ENCODE data around the gene NOD2. TPM values are rescaled to one million over a fixed set of nuclear protein-coding genes. Genes with fewer than 3 reads are reported as not detected.

The NOD2 gene
- total RNA-seq, 1 experiment from 2014 or later, result not detected

- no peaks in the 10 kb centered on the region for H3K9me3 ChIP-seq (ENCODE audit: control insufficient read depth, insufficient read depth, low read depth, low read length)
- ChIA-PET CTCF (no interaction called here), POLR2A (no interaction called here)
- H3K4me1 ChIP-seq (ENCODE audit: control insufficient read depth, insufficient read depth, low read length), result no peaks in the 10 kb centered on the region
- no peak overlapping the region for H3K4me3 ChIP-seq (ENCODE audit: low read depth in 2 of 2, low read length in 2 of 2)
- TF ChIP-seq, protein P1, sequence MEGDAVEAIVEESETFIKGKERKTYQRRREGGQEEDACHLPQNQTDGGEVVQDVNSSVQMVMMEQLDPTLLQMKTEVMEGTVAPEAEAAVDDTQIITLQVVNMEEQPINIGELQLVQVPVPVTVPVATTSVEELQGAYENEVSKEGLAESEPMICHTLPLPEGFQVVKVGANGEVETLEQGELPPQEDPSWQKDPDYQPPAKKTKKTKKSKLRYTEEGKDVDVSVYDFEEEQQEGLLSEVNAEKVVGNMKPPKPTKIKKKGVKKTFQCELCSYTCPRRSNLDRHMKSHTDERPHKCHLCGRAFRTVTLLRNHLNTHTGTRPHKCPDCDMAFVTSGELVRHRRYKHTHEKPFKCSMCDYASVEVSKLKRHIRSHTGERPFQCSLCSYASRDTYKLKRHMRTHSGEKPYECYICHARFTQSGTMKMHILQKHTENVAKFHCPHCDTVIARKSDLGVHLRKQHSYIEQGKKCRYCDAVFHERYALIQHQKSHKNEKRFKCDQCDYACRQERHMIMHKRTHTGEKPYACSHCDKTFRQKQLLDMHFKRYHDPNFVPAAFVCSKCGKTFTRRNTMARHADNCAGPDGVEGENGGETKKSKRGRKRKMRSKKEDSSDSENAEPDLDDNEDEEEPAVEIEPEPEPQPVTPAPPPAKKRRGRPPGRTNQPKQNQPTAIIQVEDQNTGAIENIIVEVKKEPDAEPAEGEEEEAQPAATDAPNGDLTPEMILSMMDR (IDR thresholded peaks at IDR 0.05), result no peak
- no peak for TF ChIP-seq REST (IDR thresholded peaks at IDR 0.05; ENCODE audit: insufficient read depth in 1 of 2, low read depth in 2 of 2, low read length in 1 of 2)
- no peak for TF ChIP-seq TCF7L2 (IDR thresholded peaks at IDR 0.05; ENCODE audit: low read depth, low read length)
- no peak for TF ChIP-seq SIN3A (IDR thresholded peaks at IDR 0.05; ENCODE audit: borderline replicate concordance, insufficient read depth, low read depth, low read length)
- DNase-seq (ENCODE audit: low read depth, low spot score), result no peak
- no peak for ATAC-seq
- no peaks in the 10 kb centered on the region for H3K27me3 ChIP-seq (ENCODE audit: control insufficient read depth, insufficient read depth, low read length)
- no peak overlapping the region for H3K27ac ChIP-seq (ENCODE audit: low read length)
- in situ Hi-C loops (cut with HindIII; ENCODE audit: low pct_unique_long_range_greater_than_20kb, low sequenced_read_pairs), result no loop called here
- no TSS peak for BruUV-seq (replicated peaks)
- intact Hi-C loops (cut with micrococcal nuclease; ENCODE audit: unreplicated experiment), result no loop called here
- H3K36me3 ChIP-seq (ENCODE audit: control insufficient read depth, insufficient read depth, low read length), result no peaks in the 10 kb centered on the region
Measured at GRCh38 chr16:50705436-50706110, 12.2 kb downstream of the NOD2 start.

DNA sequence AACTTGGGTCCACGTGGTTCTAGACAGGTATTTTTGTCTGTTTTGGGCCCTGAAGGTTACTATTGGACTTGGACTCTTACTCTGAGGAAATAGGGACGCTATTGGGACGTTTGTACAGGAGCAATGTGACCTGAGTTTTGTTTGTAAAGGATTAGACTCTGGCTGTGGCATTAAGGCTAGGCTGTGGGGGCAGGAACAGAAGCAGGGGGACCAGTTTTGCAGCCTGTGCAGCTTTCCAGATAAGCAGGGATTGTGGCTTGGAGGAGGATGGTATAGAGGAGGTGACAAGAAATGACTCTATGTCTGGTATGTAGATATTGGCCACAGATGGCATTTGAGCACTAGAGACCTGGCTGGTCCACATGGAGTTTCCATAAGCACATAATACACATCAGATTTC is 12.8 kb downstream of the NOD2 start:
- intact Hi-C loops (cut with micrococcal nuclease; ENCODE audit: unreplicated experiment) (no loop called here), in situ Hi-C loops (cut with HindIII; ENCODE audit: low pct_unique_long_range_greater_than_20kb, low sequenced_read_pairs) (no loop called here)
- H3K9me3 ChIP-seq (ENCODE audit: control insufficient read depth, insufficient read depth, low read depth, low read length), result no peaks in the 10 kb centered on the region
- no peaks in the 10 kb centered on the region for H3K36me3 ChIP-seq (ENCODE audit: control insufficient read depth, insufficient read depth, low read length)
- DNase-seq (ENCODE audit: low read depth, low spot score) (no peak), ATAC-seq (no peak)
- CTCF ChIA-PET, result no interaction called here
- H3K4me1 ChIP-seq (ENCODE audit: control insufficient read depth, insufficient read depth, low read length), result no peaks in the 10 kb centered on the region
- no peak overlapping the region for H3K4me3 ChIP-seq (ENCODE audit: low read depth in 2 of 2, low read length in 2 of 2)
- POLR2A ChIA-PET, result no interaction called here
- TF ChIP-seq POLR2AphosphoS5 (IDR thresholded peaks at IDR 0.05; ENCODE audit: low read depth, low read length) (no peak), REST (IDR thresholded peaks at IDR 0.05; ENCODE audit: insufficient read depth in 1 of 2, low read depth in 2 of 2, low read length in 1 of 2) (no peak), TCF7L2 (IDR thresholded peaks at IDR 0.05; ENCODE audit: low read depth, low read length) (no peak), SIN3A (IDR thresholded peaks at IDR 0.05; ENCODE audit: borderline replicate concordance, insufficient read depth, low read depth, low read length) (no peak)
- TF ChIP-seq, protein P1 (IDR thresholded peaks at IDR 0.05), result no peak
- H3K27ac ChIP-seq (ENCODE audit: low read length), result no peak overlapping the region
- no TSS peak for BruUV-seq (replicated peaks)
- no peaks in the 10 kb centered on the region for H3K27me3 ChIP-seq (ENCODE audit: control insufficient read depth, insufficient read depth, low read length)

Measured in Panc1 (cell line).